ACC112 (cell line): ENCODE results near the gene BAAT.

Experiments
- H2AFZ ChIP-seq: fragments of 200-600 bp; sonication (generic); one replicate; pipeline ENCODE4 v1.6.0; 2017; ENCODE audit warnings: antibody characterized with exemption, low read length; ENCODE audit not compliant: unreplicated experiment
- H3K27ac ChIP-seq: fragments of 200-600 bp; sonication (generic); 2 replicates; pipeline ENCODE4 v1.5.1; 2014; ENCODE audit warnings: low read depth, mild to moderate bottlenecking, antibody characterized with exemption, low read length, moderate library complexity
- H3K27me3 ChIP-seq: fragments of 200-600 bp; sonication (generic); 2 replicates; pipeline ENCODE4 v1.6.1; 2014; ENCODE audit warnings: mild to moderate bottlenecking, antibody characterized with exemption, low read length, moderate library complexity, mixed read lengths; ENCODE audit not compliant: insufficient read depth
- H3K36me3 ChIP-seq: fragments of 200-600 bp; sonication (generic); 2 replicates; pipeline ENCODE4 v1.6.1; 2016; ENCODE audit warnings: mild to moderate bottlenecking, antibody characterized with exemption, low read length, moderate library complexity, mixed read lengths; ENCODE audit not compliant: insufficient read depth
- H3K4me1 ChIP-seq: fragments of 200-600 bp; sonication (generic); one replicate; pipeline ENCODE4 v1.6.1; 2016; ENCODE audit warnings: low read length, mixed read lengths; ENCODE audit not compliant: insufficient read depth, unreplicated experiment, control insufficient read depth
- H3K4me3 ChIP-seq: fragments of 200-600 bp; sonication (generic); 2 replicates; pipeline ENCODE4 v1.5.1; 2014; ENCODE audit warnings: mild to moderate bottlenecking, low read depth, low read length
- H3K79me2 ChIP-seq: fragments of 200-600 bp; sonication (generic); one replicate; pipeline ENCODE4 v1.6.0; 2016; ENCODE audit warnings: low read length; ENCODE audit not compliant: control insufficient read depth, unreplicated experiment, insufficient read depth

The BAAT gene

DNA sequence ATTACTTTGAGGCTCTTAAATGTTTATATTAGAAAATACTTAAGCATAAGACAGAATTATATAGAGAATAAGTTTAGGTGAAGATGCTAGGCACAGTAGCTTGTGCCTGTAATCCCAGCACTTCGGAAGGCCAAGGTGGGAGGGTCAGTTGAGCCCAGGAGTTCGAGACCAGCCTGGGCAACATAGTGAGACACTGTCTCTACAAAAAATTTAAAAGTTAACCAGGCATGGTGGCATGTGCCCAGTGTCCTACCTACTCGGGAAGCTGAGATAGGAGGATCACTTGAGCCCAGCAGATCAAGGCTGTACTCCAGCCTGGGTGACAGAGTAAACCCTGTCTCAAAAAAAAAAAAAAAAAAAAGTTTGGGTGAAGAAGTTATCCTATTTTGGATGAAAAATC lies 61.7 kb downstream of the BAAT start:
- no peak overlapping the region for H3K4me3 ChIP-seq
- H2AFZ ChIP-seq, result no peak overlapping the region
- H3K27ac ChIP-seq, result no peak overlapping the region
- peaks cover 16% of the 10 kb centered on the region for H3K27me3 ChIP-seq
- no peaks in the 10 kb centered on the region for H3K79me2 ChIP-seq
- H3K4me1 ChIP-seq, result no peaks in the 10 kb centered on the region
- no peaks in the 10 kb centered on the region for H3K36me3 ChIP-seq

DNA sequence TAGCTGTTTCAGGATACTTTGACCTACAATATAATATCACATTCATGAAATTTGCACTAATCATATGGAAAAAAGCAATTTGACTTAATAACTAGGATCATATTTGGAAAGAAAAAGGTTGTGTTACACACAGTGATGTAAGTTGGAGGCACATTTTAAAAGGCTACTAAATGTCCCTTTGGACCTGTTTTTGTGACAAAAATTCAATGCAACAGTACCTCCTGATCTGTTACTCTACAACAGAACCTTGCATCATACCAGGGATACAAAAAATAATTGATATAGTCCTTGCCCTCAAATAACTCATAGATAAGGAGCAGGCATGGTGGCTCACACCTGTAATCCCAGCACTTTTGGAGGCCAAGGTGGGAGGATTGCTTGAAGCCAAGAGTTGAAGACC lies 67.1 kb downstream of the BAAT start:
- peaks cover 25% of the 10 kb centered on the region for H3K27me3 ChIP-seq
- H3K27ac ChIP-seq, result no peak overlapping the region
- no peak overlapping the region for H3K4me3 ChIP-seq
- H3K79me2 ChIP-seq, result no peaks in the 10 kb centered on the region
- no peaks in the 10 kb centered on the region for H3K4me1 ChIP-seq
- H2AFZ ChIP-seq, result no peak overlapping the region
- no peaks in the 10 kb centered on the region for H3K36me3 ChIP-seq

DNA sequence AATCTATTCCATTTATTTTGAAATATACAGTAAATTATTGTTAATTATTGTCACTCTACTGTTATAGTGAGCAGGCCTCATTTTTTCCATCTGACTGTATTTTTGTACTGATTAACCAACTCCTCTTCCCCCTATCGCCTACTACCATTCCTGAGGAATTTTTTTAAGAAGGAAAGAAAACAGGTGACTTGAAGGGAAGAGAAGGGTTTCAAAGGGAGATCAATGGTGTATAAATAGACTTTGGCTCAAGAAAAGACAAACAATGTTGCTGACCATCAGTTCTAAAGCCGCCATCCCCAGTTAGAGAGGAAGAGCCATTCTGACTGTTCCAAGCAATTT lies 69.7 kb downstream of the BAAT start:
- H3K79me2 ChIP-seq, result no peaks in the 10 kb centered on the region
- no peak overlapping the region for H3K27ac ChIP-seq
- peaks cover 31% of the 10 kb centered on the region for H3K27me3 ChIP-seq
- no peaks in the 10 kb centered on the region for H3K4me1 ChIP-seq
- H3K4me3 ChIP-seq, result no peak overlapping the region
- H3K36me3 ChIP-seq, result no peaks in the 10 kb centered on the region
- no peak overlapping the region for H2AFZ ChIP-seq

DNA sequence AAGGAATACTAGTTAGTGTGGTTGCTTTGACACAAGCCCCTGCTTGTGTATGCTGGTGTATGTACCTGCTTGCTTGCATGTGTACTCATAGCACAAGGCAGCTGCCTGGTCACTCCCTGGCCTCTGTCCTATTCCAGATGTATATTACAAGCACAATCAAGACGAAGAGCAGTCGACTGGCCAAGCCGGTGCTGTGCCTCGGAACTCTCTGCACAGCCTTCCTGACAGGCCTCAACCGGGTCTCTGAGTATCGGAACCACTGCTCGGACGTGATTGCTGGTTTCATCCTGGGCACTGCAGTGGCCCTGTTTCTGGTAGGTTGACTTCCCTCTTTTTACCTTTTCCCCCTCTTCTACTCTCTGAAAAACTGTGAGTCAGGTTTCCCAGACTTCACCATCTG lies 72.1 kb downstream of the BAAT start:
- Histone ChIP-seq H3K4me3 (no peak overlapping the region), H3K27ac (no peak overlapping the region), H3K36me3 (no peaks in the 10 kb centered on the region), H3K4me1 (no peaks in the 10 kb centered on the region), H3K79me2 (no peaks in the 10 kb centered on the region), H3K27me3 (peaks cover 52% of the 10 kb centered on the region), H2AFZ (no peak overlapping the region)

DNA sequence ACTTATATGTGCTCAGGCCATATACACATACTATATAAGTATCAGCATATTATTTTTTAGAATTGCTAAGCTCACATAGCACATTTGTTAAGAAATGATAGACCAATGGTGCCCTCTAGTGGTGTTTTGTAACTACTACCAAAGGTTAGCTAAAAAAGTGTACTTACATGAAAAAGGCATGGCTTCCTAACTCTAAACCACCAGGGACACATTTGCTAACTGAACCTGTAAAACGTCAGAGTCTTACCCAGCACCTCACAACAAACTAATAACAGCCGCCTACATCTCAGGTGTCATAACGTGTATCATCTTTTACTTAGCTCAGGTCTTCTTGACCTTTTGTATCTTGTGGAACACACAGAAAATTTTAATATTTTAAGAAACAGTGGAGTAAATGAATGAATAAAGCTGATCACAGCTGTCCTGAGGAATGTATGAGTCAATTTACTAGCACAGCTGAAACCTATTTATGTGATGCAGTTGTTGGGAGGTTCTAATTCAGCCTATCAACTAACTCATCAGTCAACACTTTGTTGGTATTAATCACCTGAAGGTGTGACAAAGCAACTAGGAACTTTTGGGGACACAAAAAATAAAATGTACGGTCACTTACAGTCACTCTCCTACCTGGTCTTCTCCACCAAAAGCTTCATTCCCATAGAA lies 72.9 kb downstream of the BAAT start:
- Histone ChIP-seq H3K36me3 (no peaks in the 10 kb centered on the region), H3K4me3 (no peak overlapping the region), H3K4me1 (no peaks in the 10 kb centered on the region), H2AFZ (no peak overlapping the region), H3K79me2 (no peaks in the 10 kb centered on the region), H3K27me3 (peaks cover 54% of the 10 kb centered on the region), H3K27ac (no peak overlapping the region)

DNA sequence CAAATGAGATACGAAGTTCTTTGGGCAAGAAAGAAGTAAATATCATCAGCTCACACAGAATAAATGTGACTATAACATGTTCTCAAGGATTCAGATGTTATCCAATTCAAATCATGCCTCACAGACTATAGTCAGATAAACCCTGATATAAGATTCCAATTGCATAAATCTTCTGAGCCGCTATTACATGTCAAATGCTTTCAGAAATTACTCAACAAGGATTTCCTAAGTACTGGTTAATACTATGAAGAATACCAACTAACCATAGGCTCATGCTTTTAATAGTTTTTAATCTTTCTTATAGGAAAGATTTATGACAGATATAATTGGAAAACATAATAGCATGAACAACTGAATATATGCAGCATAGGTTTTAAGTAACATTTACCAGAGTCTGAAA lies 73.6 kb downstream of the BAAT start:
- Histone ChIP-seq H3K27me3 (peaks cover 57% of the 10 kb centered on the region), H3K4me1 (no peaks in the 10 kb centered on the region), H3K79me2 (no peaks in the 10 kb centered on the region), H3K4me3 (no peak overlapping the region), H3K36me3 (no peaks in the 10 kb centered on the region), H2AFZ (no peak overlapping the region), H3K27ac (no peak overlapping the region)
